ACC112 (cell line): ENCODE measurements around the gene EAF2.
"Not testable (repeated sequence)": the region's sequence is repeated elsewhere in the genome, so short reads cannot be mapped to it uniquely, and the experiment has no call there.

Experiments used
- H2AFZ ChIP-seq: fragments of 200-600 bp; sonication (generic); one replicate; pipeline ENCODE4 v1.6.0; 2017; ENCODE audit warnings: antibody characterized with exemption, low read length; ENCODE audit not compliant: unreplicated experiment
- H3K27ac ChIP-seq: fragments of 200-600 bp; sonication (generic); 2 replicates; pipeline ENCODE4 v1.5.1; 2014; ENCODE audit warnings: low read depth, mild to moderate bottlenecking, antibody characterized with exemption, low read length, moderate library complexity
- H3K27me3 ChIP-seq: fragments of 200-600 bp; sonication (generic); 2 replicates; pipeline ENCODE4 v1.6.1; 2014; ENCODE audit warnings: mild to moderate bottlenecking, antibody characterized with exemption, low read length, moderate library complexity, mixed read lengths; ENCODE audit not compliant: insufficient read depth
- H3K36me3 ChIP-seq: fragments of 200-600 bp; sonication (generic); 2 replicates; pipeline ENCODE4 v1.6.1; 2016; ENCODE audit warnings: mild to moderate bottlenecking, antibody characterized with exemption, low read length, moderate library complexity, mixed read lengths; ENCODE audit not compliant: insufficient read depth
- H3K4me1 ChIP-seq: fragments of 200-600 bp; sonication (generic); one replicate; pipeline ENCODE4 v1.6.1; 2016; ENCODE audit warnings: low read length, mixed read lengths; ENCODE audit not compliant: insufficient read depth, unreplicated experiment, control insufficient read depth
- H3K4me3 ChIP-seq: fragments of 200-600 bp; sonication (generic); 2 replicates; pipeline ENCODE4 v1.5.1; 2014; ENCODE audit warnings: mild to moderate bottlenecking, low read depth, low read length
- H3K79me2 ChIP-seq: fragments of 200-600 bp; sonication (generic); one replicate; pipeline ENCODE4 v1.6.0; 2016; ENCODE audit warnings: low read length; ENCODE audit not compliant: control insufficient read depth, unreplicated experiment, insufficient read depth

EAF2 gene

DNA sequence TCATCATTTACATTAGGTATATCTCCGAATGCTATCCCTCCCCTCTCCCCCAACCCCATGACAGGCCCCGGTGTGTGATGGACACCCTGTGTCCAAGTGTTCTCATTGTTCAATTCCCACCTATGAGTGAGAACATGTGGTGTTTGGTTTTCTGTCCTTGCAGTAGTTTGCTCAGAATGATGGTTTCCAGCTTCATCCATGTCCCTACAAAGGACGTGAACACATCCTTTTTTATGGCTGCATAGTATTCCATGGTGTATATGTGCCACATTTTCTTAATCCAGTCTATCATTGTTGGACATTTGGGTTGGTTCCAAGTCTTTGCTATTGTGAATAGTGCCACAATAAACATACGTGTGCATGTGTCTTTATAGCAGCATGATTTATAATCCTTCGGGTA lies 22.8 kb downstream of the EAF2 start:
- not testable (repeated sequence) for H3K4me3 ChIP-seq, H3K79me2 ChIP-seq, H3K36me3 ChIP-seq, H2AFZ ChIP-seq, H3K4me1 ChIP-seq, H3K27me3 ChIP-seq, H3K27ac ChIP-seq

DNA sequence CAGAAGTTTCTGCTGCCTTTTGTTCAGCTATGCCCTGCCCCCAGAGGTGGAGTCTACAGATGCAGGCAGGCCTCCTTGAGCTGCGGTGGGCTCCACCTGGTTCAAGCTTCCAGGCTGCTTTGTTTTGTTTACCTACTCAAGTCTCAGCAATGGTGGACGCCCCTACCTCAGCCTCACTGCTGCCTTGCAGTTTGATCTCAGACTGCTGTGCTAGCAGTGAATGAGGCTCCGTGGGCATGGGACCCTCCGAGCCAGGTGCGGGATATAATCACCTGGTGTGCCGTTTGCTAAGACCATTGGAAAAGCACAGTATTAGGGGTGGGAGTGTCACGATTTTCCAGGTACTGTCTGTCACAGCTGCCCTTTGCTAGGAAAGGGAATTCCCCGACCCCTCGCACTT lies 28.2 kb downstream of the EAF2 start:
- not testable (repeated sequence) for H3K4me1 ChIP-seq, H3K4me3 ChIP-seq, H3K79me2 ChIP-seq, H3K36me3 ChIP-seq, H2AFZ ChIP-seq, H3K27me3 ChIP-seq, H3K27ac ChIP-seq

DNA sequence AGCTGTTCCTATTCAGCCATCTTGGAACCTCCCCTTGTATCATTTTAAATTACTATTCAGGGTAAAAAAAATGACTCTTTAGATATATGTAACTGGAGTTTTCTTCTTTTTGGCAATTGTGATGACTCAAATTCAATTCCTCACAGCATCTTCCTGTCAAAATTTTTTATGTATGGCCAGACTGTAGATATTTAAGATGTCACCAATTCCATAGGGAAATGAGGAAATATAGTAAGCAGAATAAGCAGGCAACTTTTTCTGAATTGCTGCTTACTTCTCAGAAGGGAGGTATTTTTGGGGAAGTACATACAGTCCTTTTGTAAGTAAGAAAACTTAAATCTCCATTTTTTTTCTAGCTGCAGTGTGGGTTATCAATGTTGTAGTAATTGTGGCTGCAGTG lies 28.8 kb downstream of the EAF2 start:
- Histone ChIP-seq H3K4me3 (no peak overlapping the region), H3K36me3 (no peaks in the 10 kb centered on the region), H3K27me3 (no peaks in the 10 kb centered on the region), H3K27ac (no peak overlapping the region), H3K4me1 (no peaks in the 10 kb centered on the region), H2AFZ (no peak overlapping the region), H3K79me2 (no peaks in the 10 kb centered on the region)

DNA sequence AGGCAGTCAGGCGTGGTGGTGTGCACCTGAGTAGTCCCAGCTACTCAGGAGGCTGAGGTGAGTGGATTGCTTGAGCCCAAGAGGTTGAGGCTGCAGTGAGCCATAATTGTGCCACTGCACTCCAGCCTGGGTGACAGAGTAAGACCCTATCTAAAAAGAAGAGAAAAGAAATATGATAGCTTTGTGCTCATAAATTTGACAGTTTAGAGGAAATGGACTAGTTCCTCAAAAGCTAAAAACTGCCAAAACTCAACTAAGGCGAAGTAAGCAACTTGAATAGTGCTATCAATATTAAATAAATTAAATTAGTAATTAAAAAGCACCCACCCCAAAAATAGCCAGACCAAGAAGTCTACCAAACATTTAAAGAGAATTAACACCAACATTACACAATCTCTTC lies 34.7 kb downstream of the EAF2 start:
- Histone ChIP-seq H2AFZ (no peak overlapping the region), H3K27ac (no peak overlapping the region), H3K27me3 (no peaks in the 10 kb centered on the region), H3K79me2 (no peaks in the 10 kb centered on the region), H3K4me1 (no peaks in the 10 kb centered on the region), H3K36me3 (no peaks in the 10 kb centered on the region), H3K4me3 (no peak overlapping the region)

DNA sequence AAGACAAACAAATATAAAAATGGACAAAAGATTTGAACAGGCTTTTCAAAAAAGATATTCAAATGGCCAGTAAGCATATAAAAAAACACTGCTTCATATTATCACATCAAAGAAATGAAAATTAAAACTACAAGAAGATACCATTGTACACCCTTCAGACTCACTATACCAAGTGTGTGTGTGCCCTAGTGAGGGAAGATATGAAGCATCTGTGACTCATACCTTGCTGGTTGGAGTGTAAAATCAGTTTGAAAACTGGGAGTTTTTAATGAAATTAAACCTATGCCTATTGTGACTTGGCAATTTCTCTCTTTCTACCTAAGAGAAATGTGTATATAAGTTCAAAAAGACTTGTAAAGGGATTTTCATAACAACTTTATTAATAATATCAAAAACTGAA lies 35.7 kb downstream of the EAF2 start:
- no peak overlapping the region for H3K4me3 ChIP-seq
- H2AFZ ChIP-seq = no peak overlapping the region
- H3K27me3 ChIP-seq = no peaks in the 10 kb centered on the region
- H3K4me1 ChIP-seq = no peaks in the 10 kb centered on the region
- no peaks in the 10 kb centered on the region for H3K79me2 ChIP-seq
- no peaks in the 10 kb centered on the region for H3K36me3 ChIP-seq
- no peak overlapping the region for H3K27ac ChIP-seq

DNA sequence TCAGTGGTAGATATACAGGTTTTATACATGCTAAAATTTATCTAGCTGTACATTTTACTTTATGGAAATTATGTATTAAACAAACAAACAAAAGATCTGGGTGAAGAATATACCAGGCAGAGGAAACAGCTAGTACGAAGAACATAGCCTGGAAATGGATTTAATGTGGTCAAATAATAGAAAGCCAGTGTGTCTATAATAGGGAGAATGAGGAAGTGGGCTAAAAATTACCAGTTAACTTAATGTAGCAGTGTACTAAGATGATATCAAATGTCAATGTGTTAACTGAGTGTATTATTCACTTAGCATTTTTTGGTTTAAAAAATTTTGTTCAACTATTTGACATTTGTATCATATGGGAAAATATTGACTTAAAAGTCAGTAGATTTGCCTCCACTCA lies 36.4 kb downstream of the EAF2 start:
- Histone ChIP-seq H3K4me1 (no peaks in the 10 kb centered on the region), H2AFZ (no peak overlapping the region), H3K27ac (no peak overlapping the region), H3K36me3 (no peaks in the 10 kb centered on the region), H3K79me2 (no peaks in the 10 kb centered on the region), H3K27me3 (no peaks in the 10 kb centered on the region), H3K4me3 (no peak overlapping the region)

DNA sequence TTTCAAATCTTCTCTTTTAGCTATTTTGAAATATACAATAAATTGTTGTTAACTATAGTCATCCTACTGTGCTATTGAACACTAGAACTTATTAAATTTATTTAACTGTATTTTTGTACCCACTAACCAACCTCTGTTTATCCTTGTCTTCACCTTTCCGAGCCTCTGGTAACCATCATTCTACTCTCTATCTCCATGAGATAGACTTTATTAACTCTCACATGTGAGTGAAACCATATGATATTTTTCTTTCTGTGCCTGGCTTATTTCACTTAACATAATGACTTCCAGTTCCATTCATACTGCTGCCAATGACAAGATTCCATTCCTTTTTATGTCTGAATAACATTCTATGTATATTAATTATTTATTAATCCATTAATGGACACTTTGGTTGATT lies 43.4 kb downstream of the EAF2 start:
- Histone ChIP-seq H2AFZ (no peak overlapping the region), H3K36me3 (no peaks in the 10 kb centered on the region), H3K4me1 (no peaks in the 10 kb centered on the region), H3K27me3 (no peaks in the 10 kb centered on the region), H3K4me3 (no peak overlapping the region), H3K79me2 (no peaks in the 10 kb centered on the region), H3K27ac (no peak overlapping the region)

DNA sequence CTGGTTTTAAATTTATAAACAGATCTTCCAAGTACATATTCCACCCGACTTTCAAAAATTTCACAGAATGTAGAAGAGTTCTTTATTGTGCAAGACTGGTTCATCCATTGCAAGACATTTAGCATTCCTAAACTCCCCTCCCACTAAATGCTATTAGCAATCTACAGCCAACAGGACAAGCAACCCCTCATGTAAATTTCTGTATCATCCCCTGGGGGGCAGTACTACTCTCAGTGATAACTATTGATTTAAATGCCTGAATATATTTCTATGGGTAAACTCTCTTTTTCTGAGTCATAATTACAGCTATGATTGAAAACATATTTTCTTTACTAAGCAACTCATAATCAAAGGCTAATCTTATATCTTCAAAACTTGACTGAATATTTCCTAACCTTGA lies 48.5 kb downstream of the EAF2 start:
- Histone ChIP-seq H3K36me3 (no peaks in the 10 kb centered on the region), H3K27me3 (no peaks in the 10 kb centered on the region), H3K79me2 (no peaks in the 10 kb centered on the region), H3K4me1 (no peaks in the 10 kb centered on the region), H2AFZ (no peak overlapping the region), H3K4me3 (no peak overlapping the region), H3K27ac (no peak overlapping the region)

DNA sequence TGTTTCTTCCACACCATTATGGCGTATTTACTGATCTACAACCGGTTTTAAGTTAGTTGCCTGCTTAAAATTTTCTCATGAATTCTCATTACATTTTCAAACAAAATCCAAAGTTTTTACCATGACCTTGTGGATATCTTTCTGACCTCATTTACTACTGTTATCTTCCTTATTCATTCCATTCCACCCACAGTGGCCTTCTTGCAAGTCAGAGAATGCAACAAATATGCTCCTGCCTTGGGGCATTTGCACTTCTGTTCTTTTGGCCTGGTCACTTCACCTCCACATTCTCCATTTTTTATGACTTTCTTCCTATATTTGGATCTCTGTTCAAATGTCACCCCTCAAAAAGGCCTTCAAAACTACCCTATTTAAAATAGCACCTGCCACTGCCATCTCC lies 50.4 kb downstream of the EAF2 start:
- Histone ChIP-seq H3K4me1 (no peaks in the 10 kb centered on the region), H3K27ac (no peak overlapping the region)

DNA sequence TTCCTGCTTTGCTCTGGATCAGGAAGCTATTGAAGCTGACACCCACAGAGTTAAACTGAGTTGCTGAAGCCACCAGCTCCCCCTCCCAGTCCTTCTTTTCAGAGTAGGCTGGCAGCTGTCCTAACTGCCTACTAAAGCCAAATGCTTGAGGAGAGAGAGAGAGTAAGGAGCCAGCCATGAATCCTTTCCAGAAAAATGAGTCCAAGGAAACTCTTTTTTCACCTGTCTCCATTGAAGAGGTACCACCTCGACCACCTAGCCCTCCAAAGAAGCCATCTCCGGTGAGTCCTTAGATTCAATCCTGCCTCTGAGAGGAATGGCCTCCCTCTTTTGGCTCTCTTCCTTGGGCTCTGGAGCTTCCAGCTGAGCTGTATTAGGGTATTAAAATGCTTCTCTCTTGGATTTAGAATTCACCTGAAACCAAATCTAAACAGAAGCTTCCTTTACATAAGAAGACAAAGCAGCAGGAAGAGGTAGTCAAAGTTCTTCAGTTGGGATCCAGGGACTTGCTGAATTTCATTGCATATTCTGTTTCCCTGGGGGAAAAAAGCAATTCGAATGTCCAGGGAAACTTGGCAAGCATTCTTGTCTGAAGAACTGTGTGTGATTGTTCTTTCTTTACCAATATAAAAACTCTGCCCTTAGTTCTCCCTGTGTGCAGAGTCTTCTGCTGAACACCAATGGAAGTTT lies 59.4 kb downstream of the EAF2 start, which contains the start of gene SLC15A2:
Gene SLC15A2 (plus strand): TSS at position 101 of the 690 bp plus-strand sequence. CDS start 76 bp downstream, at position 177.
- Histone ChIP-seq H3K27ac (no peak within 1 kb of the TSS), H3K36me3 (no peaks in the 10 kb centered on the region), H3K4me3 (no peak within 1 kb of the TSS), H3K27me3 (no peaks in the 10 kb centered on the region), H3K4me1 (no peaks in the 10 kb centered on the region), H2AFZ (no peak within 1 kb of the TSS), H3K79me2 (no peaks in the 10 kb centered on the region)

More for the DNA sequence above, 50.4 kb downstream of the EAF2 start:
- Histone ChIP-seq H3K79me2 (no peaks in the 10 kb centered on the region), H3K4me3 (no peak overlapping the region), H2AFZ (no peak overlapping the region), H3K27me3 (no peaks in the 10 kb centered on the region), H3K36me3 (no peaks in the 10 kb centered on the region)

DNA sequence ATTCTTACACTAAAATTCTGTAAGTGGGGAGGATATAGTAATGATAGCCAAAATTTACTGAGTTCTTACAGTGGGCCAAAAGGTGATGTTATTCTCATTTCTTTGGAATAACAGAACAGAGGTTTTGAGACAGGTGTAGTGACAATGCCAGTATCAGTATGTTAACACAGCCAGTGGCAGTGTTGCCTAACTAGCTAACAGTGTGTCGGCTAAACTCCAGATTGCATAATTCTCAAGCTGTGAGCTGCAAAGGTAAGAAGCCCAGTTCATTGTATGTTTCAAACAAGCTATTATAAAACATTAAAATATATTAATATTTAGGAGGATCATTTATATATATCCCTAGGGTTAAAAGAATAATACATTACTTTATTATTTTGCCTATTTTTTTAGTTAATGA lies 60.1 kb downstream of the EAF2 start:
- no peaks in the 10 kb centered on the region for H3K79me2 ChIP-seq
- H3K36me3 ChIP-seq = no peaks in the 10 kb centered on the region
- H3K27ac ChIP-seq = no peak overlapping the region
- no peak overlapping the region for H3K4me3 ChIP-seq
- H3K4me1 ChIP-seq = no peaks in the 10 kb centered on the region
- no peak overlapping the region for H2AFZ ChIP-seq
- no peaks in the 10 kb centered on the region for H3K27me3 ChIP-seq
